ENCODE data around the gene CPPED1. TPM values are rescaled to one million over a fixed set of nuclear protein-coding genes. Genes with fewer than 3 reads are reported as not detected.

Gene CPPED1
- total and polyA plus RNA-seq, 7 donors, result 9.5 to 23.8 (median 11.1) TPM

DNA sequence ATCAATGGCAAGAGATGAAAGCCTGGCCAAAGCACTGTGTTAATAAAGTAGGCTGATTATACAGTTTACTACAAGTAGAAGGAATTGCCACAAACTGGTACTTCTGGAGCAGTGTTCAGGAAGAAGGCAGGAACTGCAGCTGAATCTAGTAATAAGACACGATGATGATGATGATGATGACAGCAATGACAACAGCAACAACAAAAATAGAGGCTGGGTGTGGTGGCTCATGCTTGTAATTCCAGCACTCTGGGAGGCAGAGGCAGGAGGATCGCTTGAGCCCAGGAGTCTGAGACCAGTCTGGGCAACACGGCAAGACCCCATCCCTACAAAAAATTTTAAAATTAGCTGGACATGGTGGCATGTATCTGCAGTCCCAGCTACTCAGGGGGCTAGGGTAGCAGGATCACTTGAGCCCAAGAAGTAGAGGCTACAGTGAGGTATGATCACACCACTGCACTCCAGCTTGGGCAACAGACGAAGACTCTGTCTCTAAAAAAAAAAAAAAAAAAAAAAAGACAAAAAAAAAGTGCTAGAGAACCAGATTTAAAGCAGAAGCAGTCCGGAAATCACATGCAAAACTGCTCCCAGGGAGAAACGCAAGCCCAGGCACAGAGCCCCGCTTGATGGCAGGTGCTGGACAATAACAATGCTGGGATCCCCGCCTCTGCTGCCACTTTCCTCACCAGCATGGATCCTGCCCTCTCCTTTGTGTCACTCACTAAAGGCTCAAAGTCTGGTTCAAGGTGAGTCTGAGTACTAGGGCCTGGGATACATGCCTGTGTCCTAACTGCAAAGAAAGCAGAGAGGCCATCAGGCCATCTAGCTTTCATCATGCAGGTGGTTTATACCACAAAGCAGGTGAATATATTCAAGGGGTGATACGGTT, 44.8 kb downstream of the CPPED1 start:
- Histone ChIP-seq H3K27ac (no peak overlapping the region), H3K9me3 (no peaks in the 10 kb centered on the region), H3K4me1 (no peaks in the 10 kb centered on the region), H3K36me3 (no peaks in the 10 kb centered on the region), H3K4me3 (no peak overlapping the region), H3K27me3 (no peaks in the 10 kb centered on the region)
- intact Hi-C loops (cut with DNase I), result no loop called here
- DNase-seq, result no peak
- TF ChIP-seq EP300 (IDR thresholded peaks at IDR 0.05) (no peak), POLR2A (IDR thresholded peaks at IDR 0.05) (no peak), POLR2AphosphoS5 (IDR thresholded peaks at IDR 0.05) (no peak)
- TF ChIP-seq, protein P1, sequence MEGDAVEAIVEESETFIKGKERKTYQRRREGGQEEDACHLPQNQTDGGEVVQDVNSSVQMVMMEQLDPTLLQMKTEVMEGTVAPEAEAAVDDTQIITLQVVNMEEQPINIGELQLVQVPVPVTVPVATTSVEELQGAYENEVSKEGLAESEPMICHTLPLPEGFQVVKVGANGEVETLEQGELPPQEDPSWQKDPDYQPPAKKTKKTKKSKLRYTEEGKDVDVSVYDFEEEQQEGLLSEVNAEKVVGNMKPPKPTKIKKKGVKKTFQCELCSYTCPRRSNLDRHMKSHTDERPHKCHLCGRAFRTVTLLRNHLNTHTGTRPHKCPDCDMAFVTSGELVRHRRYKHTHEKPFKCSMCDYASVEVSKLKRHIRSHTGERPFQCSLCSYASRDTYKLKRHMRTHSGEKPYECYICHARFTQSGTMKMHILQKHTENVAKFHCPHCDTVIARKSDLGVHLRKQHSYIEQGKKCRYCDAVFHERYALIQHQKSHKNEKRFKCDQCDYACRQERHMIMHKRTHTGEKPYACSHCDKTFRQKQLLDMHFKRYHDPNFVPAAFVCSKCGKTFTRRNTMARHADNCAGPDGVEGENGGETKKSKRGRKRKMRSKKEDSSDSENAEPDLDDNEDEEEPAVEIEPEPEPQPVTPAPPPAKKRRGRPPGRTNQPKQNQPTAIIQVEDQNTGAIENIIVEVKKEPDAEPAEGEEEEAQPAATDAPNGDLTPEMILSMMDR (IDR thresholded peaks at IDR 0.05), result no peak
- 88 to 90% methylated on average over 9 of the region's 9 CpGs for WGBS, 2 donors

DNA sequence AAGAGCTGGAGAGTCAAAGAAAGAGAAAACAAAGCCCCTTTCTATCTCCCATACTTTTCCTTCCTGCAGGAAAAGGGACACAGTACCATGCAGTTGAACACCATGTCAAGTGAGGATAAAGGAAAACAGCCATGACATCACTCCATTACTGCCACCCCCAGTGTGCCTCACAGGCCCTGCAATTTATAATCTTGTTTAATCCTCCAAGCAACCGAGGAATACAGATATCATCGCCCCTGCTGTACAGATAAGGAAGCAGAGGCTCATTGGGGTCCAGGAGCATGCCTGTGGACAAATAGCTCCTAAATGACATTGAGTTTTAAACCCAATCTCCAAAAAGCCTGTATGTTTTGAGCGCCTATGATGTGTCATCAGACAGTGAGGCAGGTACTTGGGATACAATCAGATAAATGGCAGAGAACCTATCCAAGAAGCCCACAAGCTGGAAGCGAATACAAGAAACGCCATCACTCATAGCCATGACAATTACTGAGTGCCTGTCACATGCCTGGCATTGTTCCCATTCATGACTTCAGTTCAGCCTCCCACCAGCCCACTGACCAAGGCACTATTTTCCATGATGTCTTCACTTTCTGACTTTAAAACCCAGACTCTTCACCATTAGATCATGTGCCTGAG, 45.5 kb downstream of the CPPED1 start:
- Histone ChIP-seq H3K9me3 (no peaks in the 10 kb centered on the region), H3K4me3 (no peak overlapping the region), H3K4me1 (no peaks in the 10 kb centered on the region), H3K36me3 (no peaks in the 10 kb centered on the region), H3K27me3 (no peaks in the 10 kb centered on the region), H3K27ac (no peak overlapping the region)
- DNase-seq, result no peak
- whole genome bisulfite sequencing, 2 donors, result 85 to 88% methylated on average over 5 of the region's 5 CpGs
- TF ChIP-seq, protein P1 (IDR thresholded peaks at IDR 0.05), result no peak
- TF ChIP-seq POLR2AphosphoS5 (IDR thresholded peaks at IDR 0.05), result no peak
- intact Hi-C loops (cut with DNase I), result no loop called here

DNA sequence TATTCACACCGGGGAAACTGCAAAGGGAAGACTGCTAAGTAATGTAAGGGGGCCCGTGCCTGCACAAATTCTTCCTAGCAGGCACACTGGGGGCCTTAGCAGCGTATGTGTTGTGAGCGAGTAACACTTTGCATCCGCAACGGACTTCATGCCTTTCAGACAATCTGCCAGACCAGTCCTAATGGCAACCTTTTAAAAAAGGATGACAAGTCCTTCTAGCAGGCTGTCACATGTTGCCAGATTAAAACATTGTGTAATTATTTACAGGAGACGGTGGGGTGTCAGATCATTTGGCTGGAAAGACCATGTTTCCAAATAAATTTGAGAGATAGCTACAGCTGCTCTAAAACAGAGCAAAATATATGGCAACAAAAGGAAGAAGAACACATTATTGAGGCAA, 46.1 kb downstream of the CPPED1 start:
- H3K27me3 ChIP-seq, result no peaks in the 10 kb centered on the region
- TF ChIP-seq EP300 (IDR thresholded peaks at IDR 0.05) (no peak), POLR2AphosphoS5 (IDR thresholded peaks at IDR 0.05) (no peak)
- no peaks in the 10 kb centered on the region for H3K9me3 ChIP-seq
- H3K4me1 ChIP-seq, result no peaks in the 10 kb centered on the region
- no peaks in the 10 kb centered on the region for H3K36me3 ChIP-seq
- 89 to 91% methylated on average over 7 of the region's 7 CpGs for WGBS, 2 donors
- DNase-seq, result no peak
- H3K4me3 ChIP-seq, result no peak overlapping the region
- H3K27ac ChIP-seq, result no peak overlapping the region
- intact Hi-C loops (cut with DNase I), result no loop called here

DNA sequence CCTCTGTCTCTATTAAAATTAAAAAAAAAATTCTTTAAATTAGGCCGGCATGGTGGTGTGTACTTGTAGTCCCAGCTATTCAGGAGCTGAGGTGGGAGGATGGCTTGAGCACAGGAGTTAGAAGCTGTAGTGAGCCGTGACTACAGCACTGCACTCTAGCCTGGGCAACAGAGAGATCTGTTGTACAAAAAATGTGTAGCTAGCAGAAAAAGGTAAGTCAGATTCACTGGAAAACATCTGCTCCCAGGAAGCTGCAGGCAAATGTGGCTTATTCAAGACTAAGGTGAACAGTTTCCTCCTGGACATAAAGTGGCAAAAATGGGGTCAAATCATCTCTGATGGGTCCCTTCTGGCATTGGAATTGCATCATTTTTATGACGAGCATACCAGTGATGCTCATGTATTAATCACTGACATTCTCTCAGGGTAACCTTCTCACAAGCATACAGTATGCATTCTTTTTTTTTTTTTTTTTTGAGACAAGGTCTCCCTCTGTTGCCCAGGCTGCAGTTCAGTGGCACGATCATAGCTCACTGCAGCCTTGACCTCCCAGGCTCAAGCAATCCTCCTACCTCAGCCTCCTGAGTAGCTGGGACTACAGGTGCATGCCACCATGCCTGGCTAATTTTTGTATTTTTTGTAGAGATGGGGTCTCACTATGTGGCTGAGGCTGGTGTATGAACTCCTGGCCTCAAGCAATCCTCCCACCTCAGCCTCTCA, 48.7 kb downstream of the CPPED1 start:
- Histone ChIP-seq H3K9me3 (no peaks in the 10 kb centered on the region), H3K27ac (no peak overlapping the region), H3K27me3 (no peaks in the 10 kb centered on the region), H3K4me3 (no peak overlapping the region), H3K4me1 (no peaks in the 10 kb centered on the region), H3K36me3 (no peaks in the 10 kb centered on the region)
- TF ChIP-seq POLR2AphosphoS5 (IDR thresholded peaks at IDR 0.05) (no peak), EP300 (IDR thresholded peaks at IDR 0.05) (no peak), POLR2A (IDR thresholded peaks at IDR 0.05) (no peak)
- TF ChIP-seq, protein P1 (IDR thresholded peaks at IDR 0.05), result no peak
- WGBS, 2 donors, result 91 to 93% methylated on average over 4 of the region's 4 CpGs
- intact Hi-C loops (cut with DNase I), result no loop called here
- no peak for DNase-seq

Measured in sigmoid colon (tissue), 7 donors.